HCT116 (cell line): ENCODE measurements around the gene SLC3A2. TPM values are rescaled to one million over a fixed set of nuclear protein-coding genes. Genes with fewer than 3 reads are reported as not detected.

ENCODE experiments used
- ATAC-seq: fragments of 200-7000 bp; cut with Tn5 transposase; 2 replicates; pipeline ENCODE4 v1.9.1; 2020; ENCODE audit warnings: mild to moderate bottlenecking, moderate library complexity
- BruUV-seq: library from RNA; stranded (reverse); fragments of 400-500 nt; replicated peaks from 2 replicates; lab custom pipeline; 2021; lab: Mats Ljungman, UMichigan
- CTCF ChIA-PET: fragments of 300-600 bp; sonication (Branson Sonifier 250); formaldehyde crosslinking; loops from one replicate; lab custom pipeline; 2021; ENCODE audit warnings: antibody characterized with exemption; lab: Charles Lee
- POLR2A ChIA-PET: fragments of 300-600, 350-600 bp; sonication (Branson Sonifier 250); formaldehyde crosslinking; loops from one replicate; lab custom pipeline; 2021; ENCODE audit warnings: antibody characterized with exemption; lab: Charles Lee
- RAD21 ChIA-PET, 2 experiments: fragments of 300-600 bp; sonication (Branson Sonifier 250); formaldehyde crosslinking; loops; one replicate each; lab custom pipeline; 2023; ENCODE audit warnings: low total read pairs in 2 of 2; ENCODE audit not compliant: uncharacterized antibody in 2 of 2, unreplicated experiment in 2 of 2, low non-redundant PET in 1 of 2; lab: Charles Lee
- DNase-seq: peaks from one replicate; pipeline ENCODE4 v3.0.0-alpha.2; 2010; ENCODE audit warnings: low read depth, low spot score
- H2AFZ ChIP-seq: fragments of 200-600 bp; shearing (Covaris generic), sonication (generic); 2 replicates; pipeline ENCODE4 v1.6.1; 2017; ENCODE audit warnings: low read depth, mixed run types, mixed read lengths, antibody characterized with exemption, low read length; ENCODE audit not compliant: poor library complexity, severe bottlenecking
- H3K27ac ChIP-seq: 2 replicates; pipeline ENCODE4 v1.5.1; 2012; ENCODE audit warnings: low read depth, low read length
- H3K27me3 ChIP-seq: fragments of 200-600 bp; sonication (generic); 2 replicates; pipeline ENCODE4 v1.6.1; 2016; ENCODE audit warnings: mixed run types, low read length, mixed read lengths; ENCODE audit not compliant: insufficient read depth
- H3K36me3 ChIP-seq, 2 experiments: fragments of 200-500 bp in 1 of 2; fragments of 200-600 bp in 1 of 2; sonication (Bioruptor generic) in 1 of 2; sonication (generic) in 1 of 2; 2 replicates each; pipeline versions ENCODE4 v1.5.1 to v1.6.1; 2014 to 2016; ENCODE audit warnings: low read length in 2 of 2, inconsistent platforms in 1 of 2, mixed read lengths in 1 of 2, mixed run types in 1 of 2; ENCODE audit not compliant: insufficient read depth in 2 of 2, control insufficient read depth in 1 of 2
- H3K4me1 ChIP-seq, 2 experiments: fragments of 200-600 bp in 1 of 2; sonication (generic) in 1 of 2; 2 replicates each; pipeline versions ENCODE4 v1.5.1 to v1.6.1; 2012 to 2017; ENCODE audit warnings: low read length in 2 of 2, inconsistent platforms in 1 of 2, mild to moderate bottlenecking in 1 of 2, mixed read lengths in 1 of 2, mixed run types in 1 of 2, moderate library complexity in 1 of 2; ENCODE audit not compliant: insufficient read depth in 2 of 2, control insufficient read depth in 1 of 2
- H3K4me2 ChIP-seq: fragments of 200-600 bp; sonication (generic); 2 replicates; pipeline ENCODE4 v1.6.1; 2017; ENCODE audit warnings: mixed run types, low read length, mixed read lengths
- H3K4me3 ChIP-seq, 2 experiments: fragments of 200-600 bp in 1 of 2; sonication (generic) in 1 of 2; replicated peaks in 1 of 2; 2 replicates each; pipeline ENCODE4 v1.5.1; 2011 to 2016; ENCODE audit warnings: low read length in 2 of 2, control low read depth in 1 of 2, low read depth in 1 of 2, mild to moderate bottlenecking in 1 of 2, mixed read lengths in 1 of 2, mixed run types in 1 of 2
- H3K79me2 ChIP-seq: fragments of 200-600 bp; sonication (generic); 2 replicates; pipeline ENCODE4 v1.6.1; 2017; ENCODE audit warnings: mild to moderate bottlenecking, mixed run types, low read length, moderate library complexity, mixed read lengths; ENCODE audit not compliant: insufficient read depth
- H3K9ac ChIP-seq: fragments of 200-600 bp; sonication (generic); 2 replicates; pipeline ENCODE4 v1.6.1; 2016; ENCODE audit warnings: low read length, mixed read lengths
- H3K9me2 ChIP-seq: fragments of 200-600 bp; sonication (generic), shearing (Covaris generic); 2 replicates; pipeline ENCODE4 v1.6.1; 2017; ENCODE audit warnings: mixed run types, mild to moderate bottlenecking, moderate library complexity; ENCODE audit not compliant: insufficient read depth
- H3K9me3 ChIP-seq, 2 experiments: fragments of 200-500 bp in 1 of 2; fragments of 200-600 bp in 1 of 2; sonication (Bioruptor generic) in 1 of 2; sonication (generic) in 1 of 2; 2 replicates each; pipeline ENCODE4 v1.6.1; 2014 to 2017; ENCODE audit warnings: low read length in 2 of 2, mixed read lengths in 2 of 2, inconsistent platforms in 1 of 2, low read depth in 1 of 2, mild to moderate bottlenecking in 1 of 2, mixed run types in 1 of 2, moderate library complexity in 1 of 2; ENCODE audit not compliant: control insufficient read depth in 1 of 2, insufficient read depth in 1 of 2
- H4K20me1 ChIP-seq: fragments of 200-600 bp; sonication (generic), shearing (Covaris generic); 2 replicates; pipeline ENCODE4 v1.6.1; 2017; ENCODE audit warnings: mixed run types, mild to moderate bottlenecking, moderate library complexity; ENCODE audit not compliant: insufficient read depth
- EZH2 ChIP-seq: fragments of 200-600 bp; sonication (generic); IDR thresholded peaks from 2 replicates; pipeline ENCODE4 v1.6.1; 2017; ENCODE audit warnings: antibody characterized with exemption, mixed run types
- EZH2phosphoT487 ChIP-seq: fragments of 200-600 bp; IDR thresholded peaks from 2 replicates; pipeline ENCODE4 v1.6.1; 2018; ENCODE audit warnings: antibody characterized with exemption, borderline replicate concordance
- POLR2A ChIP-seq: IDR thresholded peaks from 2 replicates; pipeline ENCODE4 v1.7.0; 2011; ENCODE audit warnings: borderline replicate concordance; ENCODE audit not compliant: insufficient read depth, insufficient read length; ENCODE audit errors: extremely low read depth
- TCF7L2 ChIP-seq: IDR thresholded peaks from 2 replicates; pipeline ENCODE4 v1.7.0; 2011; ENCODE audit warnings: borderline replicate concordance, inconsistent platforms; ENCODE audit not compliant: insufficient read depth, insufficient read length; ENCODE audit errors: extremely low read depth
- YY1 ChIP-seq: IDR thresholded peaks from 2 replicates; pipeline ENCODE4 v1.6.1; 2011; ENCODE audit warnings: low read length, low read depth, moderate library complexity, mild to moderate bottlenecking; ENCODE audit not compliant: insufficient replicate concordance; ENCODE audit errors: extremely low read depth
- intact Hi-C: fragments of 100-400 bp; cut with micrococcal nuclease; formaldehyde crosslinking; loops from 2 replicates; pipeline ENCODE4 v1.10.0; 2022
- total RNA-seq: library from RNA; stranded (reverse); gene quantifications from one replicate; pipeline ENCODE4 v1.2.1, GENCODE V29; 2021; ENCODE audit not compliant: unreplicated experiment
- TF ChIP-seq, protein P1 (sequence below): IDR thresholded peaks from 2 replicates; pipeline ENCODE4 v1.6.1; 2011; ENCODE audit warnings: mild to moderate bottlenecking, low read length, moderate library complexity; ENCODE audit not compliant: insufficient replicate concordance; ENCODE audit errors: extremely low read depth
- TF ChIP-seq, protein P2 (sequence below): IDR thresholded peaks from 2 replicates; pipeline ENCODE4 v1.6.1; 2012

SLC3A2 gene
- total RNA-seq, 1 experiment from 2014 or later, result 418 TPM

DNA sequence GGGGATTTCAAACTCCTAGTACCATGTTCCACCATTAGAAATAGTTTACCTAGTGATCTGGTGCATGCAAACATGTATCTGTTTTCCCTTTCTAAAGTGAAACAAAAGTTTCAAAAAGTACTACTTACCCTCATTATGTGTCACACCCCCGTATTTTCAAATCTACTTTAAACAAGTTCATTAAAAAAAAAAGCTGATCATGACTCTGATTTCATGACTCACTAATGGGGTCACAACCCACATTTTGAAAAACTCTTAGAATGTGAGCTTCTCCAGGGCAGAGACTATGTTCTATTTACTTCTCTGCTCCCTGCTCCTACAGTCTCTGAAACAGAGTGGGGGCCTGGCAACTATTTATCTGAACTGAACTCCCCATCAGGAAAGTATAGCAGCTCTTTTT, 22.2 kb downstream of the SLC3A2 start (continued):
- TF ChIP-seq, protein P1, sequence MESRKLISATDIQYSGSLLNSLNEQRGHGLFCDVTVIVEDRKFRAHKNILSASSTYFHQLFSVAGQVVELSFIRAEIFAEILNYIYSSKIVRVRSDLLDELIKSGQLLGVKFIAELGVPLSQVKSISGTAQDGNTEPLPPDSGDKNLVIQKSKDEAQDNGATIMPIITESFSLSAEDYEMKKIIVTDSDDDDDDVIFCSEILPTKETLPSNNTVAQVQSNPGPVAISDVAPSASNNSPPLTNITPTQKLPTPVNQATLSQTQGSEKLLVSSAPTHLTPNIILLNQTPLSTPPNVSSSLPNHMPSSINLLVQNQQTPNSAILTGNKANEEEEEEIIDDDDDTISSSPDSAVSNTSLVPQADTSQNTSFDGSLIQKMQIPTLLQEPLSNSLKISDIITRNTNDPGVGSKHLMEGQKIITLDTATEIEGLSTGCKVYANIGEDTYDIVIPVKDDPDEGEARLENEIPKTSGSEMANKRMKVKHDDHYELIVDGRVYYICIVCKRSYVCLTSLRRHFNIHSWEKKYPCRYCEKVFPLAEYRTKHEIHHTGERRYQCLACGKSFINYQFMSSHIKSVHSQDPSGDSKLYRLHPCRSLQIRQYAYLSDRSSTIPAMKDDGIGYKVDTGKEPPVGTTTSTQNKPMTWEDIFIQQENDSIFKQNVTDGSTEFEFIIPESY, result no peak
- no peak for TF ChIP-seq EZH2
- no peak for TF ChIP-seq EZH2phosphoT487
- TF ChIP-seq YY1, result no peak
- TF ChIP-seq, all 23 proteins: peak for 0

DNA sequence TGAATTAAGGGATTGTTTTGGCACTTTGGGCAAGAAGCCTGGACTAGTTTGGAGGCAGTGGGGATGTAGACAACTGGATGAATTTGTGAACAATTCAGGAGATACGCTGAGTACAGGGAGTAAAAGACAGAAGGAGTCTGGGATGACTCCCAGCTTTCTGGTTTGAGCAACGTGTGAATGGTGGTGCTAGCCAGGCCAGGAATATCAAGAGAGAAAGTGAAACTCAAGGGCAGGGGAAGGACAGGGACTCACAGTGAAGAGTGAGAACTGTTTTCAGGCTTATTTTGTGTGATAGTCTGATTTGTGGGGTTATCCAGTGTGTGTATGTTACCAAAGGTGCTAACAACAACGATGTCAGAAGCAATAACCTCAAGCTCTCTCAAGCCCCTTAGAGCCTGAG, 24.6 kb downstream of the SLC3A2 start:
- ChIA-PET CTCF (interaction anchor here (0.5 to 12.2 kb wide), 27 partner anchors 8 to 730 kb away, joined by 3 to 285 read pairs (median 4); partner anchors contain the start of gene CHRM1), POLR2A (interaction anchor here (2.0 to 3.8 kb wide), 2 partner anchors 64 to 117 kb away, joined by 10 to 25 read pairs; no protein-coding TSS in a partner anchor), RAD21 (interaction anchor here (1.0 to 2.6 kb wide), 6 partner anchors 70 to 130 kb away, joined by 5 to 14 read pairs (median 8); no protein-coding TSS in a partner anchor)
- Histone ChIP-seq H4K20me1 (no peaks in the 10 kb centered on the region), H3K9ac (no peak overlapping the region), H3K9me3 (no peaks in the 10 kb centered on the region), H3K79me2 (no peaks in the 10 kb centered on the region), H2AFZ (peak overlapping the region; percentile 39), H3K36me3 (no peaks in the 10 kb centered on the region), H3K4me1 (peaks cover 9 to 18% of the 10 kb centered on the region in 2 experiments; a peak in 3 of 4 replicates), H3K4me3 (no peak overlapping the region), H3K9me2 (no peaks in the 10 kb centered on the region), H3K27ac (no peak overlapping the region), H3K27me3 (no peaks in the 10 kb centered on the region), H3K4me2 (0 out of 2 replicates have a peak overlapping the region, but pooled peaks have one; percentile 8)
- ATAC-seq (no peak), DNase-seq (no peak)
- BruUV-seq, result no TSS peak
- intact Hi-C loops, result no loop called here
- TF ChIP-seq TCF7L2 (no peak), POLR2A (no peak), EZH2phosphoT487 (no peak)
- TF ChIP-seq, protein P2, sequence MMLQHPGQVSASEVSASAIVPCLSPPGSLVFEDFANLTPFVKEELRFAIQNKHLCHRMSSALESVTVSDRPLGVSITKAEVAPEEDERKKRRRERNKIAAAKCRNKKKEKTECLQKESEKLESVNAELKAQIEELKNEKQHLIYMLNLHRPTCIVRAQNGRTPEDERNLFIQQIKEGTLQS, result no peak
